GM12891 (cell line): ENCODE measurements around the gene PIWIL1.

Experiments used
- POLR2A ChIP-seq: IDR thresholded peaks from 2 replicates; pipeline ENCODE4 v1.6.1; 2011; ENCODE audit warnings: low read depth, low read length, control low read depth
- POLR2AphosphoS5 ChIP-seq: IDR thresholded peaks from 2 replicates; pipeline ENCODE4 v1.6.1; 2011; ENCODE audit warnings: low read depth, low read length, control low read depth
- POU2F2 ChIP-seq: IDR thresholded peaks from 2 replicates; pipeline ENCODE4 v1.6.1; 2011; ENCODE audit warnings: low read depth, mild to moderate bottlenecking, control low read depth, low read length, moderate library complexity
- SPI1 ChIP-seq: IDR thresholded peaks from 2 replicates; pipeline ENCODE4 v1.6.1; 2011; ENCODE audit warnings: low read depth, low read length, control low read depth
- TAF1 ChIP-seq: IDR thresholded peaks from 2 replicates; pipeline ENCODE4 v1.6.1; 2011; ENCODE audit warnings: low read depth, low read length, control low read depth

DNA sequence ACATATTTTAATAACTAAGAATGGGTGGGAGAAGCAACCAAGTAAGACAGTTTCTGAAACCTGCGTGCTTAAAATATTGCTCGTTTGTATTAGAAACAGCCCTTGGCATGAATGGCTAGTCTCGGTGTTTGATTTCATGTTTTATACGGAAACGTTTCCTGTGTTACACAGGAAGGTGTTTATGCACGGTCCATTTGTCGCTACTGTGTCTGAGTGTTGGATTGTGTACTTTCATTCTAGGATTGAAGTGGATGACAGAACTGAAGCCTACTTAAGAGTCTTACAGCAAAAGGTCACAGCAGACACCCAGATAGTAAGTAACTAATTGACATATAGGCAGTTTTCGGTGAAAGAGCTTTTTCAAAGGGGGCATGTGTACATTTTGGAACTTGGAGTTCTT lies 19.6 kb downstream of the PIWIL1 start:
- TF ChIP-seq POLR2AphosphoS5, result no peak
- no peak for TF ChIP-seq POLR2A
- no peak for TF ChIP-seq TAF1
- TF ChIP-seq SPI1, result no peak
- TF ChIP-seq POU2F2, result no peak
